ENCODE measurements around the gene DNAJC8. TPM values are rescaled to one million over a fixed set of nuclear protein-coding genes. Genes with fewer than 3 reads are reported as not detected.

Gene DNAJC8
- total RNA-seq, 1 experiment from 2014 or later, result 127 TPM

DNA sequence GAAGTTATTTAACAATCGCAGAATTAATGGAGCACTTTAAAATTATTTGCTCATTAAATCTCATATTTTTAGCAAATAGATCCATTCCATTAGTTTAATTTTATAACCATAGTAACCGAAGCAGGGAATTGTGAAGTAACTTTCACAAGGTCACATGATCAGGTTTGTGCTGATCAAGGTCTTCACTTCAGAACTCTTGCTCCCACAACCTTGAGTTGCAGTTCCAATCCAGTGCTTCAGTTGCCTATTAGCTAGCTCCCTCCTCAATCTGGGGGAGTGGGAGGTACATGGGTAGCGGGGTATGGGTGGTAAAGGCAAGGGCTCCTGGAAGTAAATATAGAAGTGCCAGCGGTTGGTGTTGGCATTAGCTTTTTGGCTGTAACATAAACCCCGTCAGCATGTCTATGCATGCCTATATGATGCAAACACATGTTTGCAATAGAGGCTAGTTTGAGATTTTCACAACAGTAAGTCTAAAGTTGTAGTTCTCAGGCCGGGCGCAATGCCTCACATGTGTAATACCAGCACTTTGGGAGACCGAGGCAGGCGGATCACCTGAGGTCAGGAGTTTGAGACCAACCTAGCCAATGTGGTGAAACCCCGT, 8.9 kb upstream of the DNAJC8 start:
- BruUV-seq (replicated peaks), result no TSS peak
- TF ChIP-seq, protein P1, sequence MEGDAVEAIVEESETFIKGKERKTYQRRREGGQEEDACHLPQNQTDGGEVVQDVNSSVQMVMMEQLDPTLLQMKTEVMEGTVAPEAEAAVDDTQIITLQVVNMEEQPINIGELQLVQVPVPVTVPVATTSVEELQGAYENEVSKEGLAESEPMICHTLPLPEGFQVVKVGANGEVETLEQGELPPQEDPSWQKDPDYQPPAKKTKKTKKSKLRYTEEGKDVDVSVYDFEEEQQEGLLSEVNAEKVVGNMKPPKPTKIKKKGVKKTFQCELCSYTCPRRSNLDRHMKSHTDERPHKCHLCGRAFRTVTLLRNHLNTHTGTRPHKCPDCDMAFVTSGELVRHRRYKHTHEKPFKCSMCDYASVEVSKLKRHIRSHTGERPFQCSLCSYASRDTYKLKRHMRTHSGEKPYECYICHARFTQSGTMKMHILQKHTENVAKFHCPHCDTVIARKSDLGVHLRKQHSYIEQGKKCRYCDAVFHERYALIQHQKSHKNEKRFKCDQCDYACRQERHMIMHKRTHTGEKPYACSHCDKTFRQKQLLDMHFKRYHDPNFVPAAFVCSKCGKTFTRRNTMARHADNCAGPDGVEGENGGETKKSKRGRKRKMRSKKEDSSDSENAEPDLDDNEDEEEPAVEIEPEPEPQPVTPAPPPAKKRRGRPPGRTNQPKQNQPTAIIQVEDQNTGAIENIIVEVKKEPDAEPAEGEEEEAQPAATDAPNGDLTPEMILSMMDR (IDR thresholded peaks at IDR 0.05), result no peak
- CTCF ChIA-PET, result no interaction called here
- POLR2A ChIA-PET, result no interaction called here
- intact Hi-C loops (cut with micrococcal nuclease; ENCODE audit: unreplicated experiment), result no loop called here
- Histone ChIP-seq H3K9me3 (ENCODE audit: control insufficient read depth, insufficient read depth, low read depth, low read length) (no peaks in the 10 kb centered on the region), H3K36me3 (ENCODE audit: control insufficient read depth, insufficient read depth, low read length) (no peaks in the 10 kb centered on the region; the same call in 1 of the 2 replicates), H3K4me1 (ENCODE audit: control insufficient read depth, insufficient read depth, low read length) (peaks cover 13% of the 10 kb centered on the region), H3K27me3 (ENCODE audit: control insufficient read depth, insufficient read depth, low read length) (no peaks in the 10 kb centered on the region), H3K4me3 (ENCODE audit: low read depth in 2 of 2, low read length in 2 of 2) (no peak overlapping the region), H3K27ac (ENCODE audit: low read length) (no peak overlapping the region)
- in situ Hi-C loops (cut with HindIII; ENCODE audit: low pct_unique_long_range_greater_than_20kb, low sequenced_read_pairs), result no loop called here
- no peak for ATAC-seq
- DNase-seq (ENCODE audit: low read depth, low spot score), result no peak

DNA sequence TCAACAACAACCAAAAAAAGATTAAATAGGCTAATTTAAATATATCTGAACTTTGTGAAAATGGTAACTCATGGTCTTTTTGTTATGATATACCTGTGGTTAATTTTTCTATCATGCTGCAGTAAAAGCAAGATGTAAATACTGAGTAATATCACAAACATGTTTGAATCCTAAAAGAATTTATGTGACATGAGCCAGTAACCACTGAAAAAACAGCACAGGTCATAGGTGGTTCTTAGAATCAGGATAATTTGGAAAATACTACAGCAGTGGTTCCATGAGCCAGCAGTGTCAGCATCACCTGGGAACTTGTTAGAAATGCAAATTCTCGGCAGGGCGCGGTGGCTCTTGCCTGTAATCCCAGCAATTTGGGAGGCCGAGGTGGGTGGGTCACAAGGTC, 7.2 kb upstream of the DNAJC8 start:
- Histone ChIP-seq H3K9me3 (ENCODE audit: control insufficient read depth, insufficient read depth, low read depth, low read length) (no peaks in the 10 kb centered on the region), H3K4me3 (ENCODE audit: low read depth in 2 of 2, low read length in 2 of 2) (no peak overlapping the region), H3K27me3 (ENCODE audit: control insufficient read depth, insufficient read depth, low read length) (no peaks in the 10 kb centered on the region), H3K36me3 (ENCODE audit: control insufficient read depth, insufficient read depth, low read length) (no peaks in the 10 kb centered on the region; the same call in 1 of the 2 replicates), H3K27ac (ENCODE audit: low read length) (no peak overlapping the region), H3K4me1 (ENCODE audit: control insufficient read depth, insufficient read depth, low read length) (peaks cover 8% of the 10 kb centered on the region)
- TF ChIP-seq, protein P1 (IDR thresholded peaks at IDR 0.05), result no peak
- TF ChIP-seq, protein P2, sequence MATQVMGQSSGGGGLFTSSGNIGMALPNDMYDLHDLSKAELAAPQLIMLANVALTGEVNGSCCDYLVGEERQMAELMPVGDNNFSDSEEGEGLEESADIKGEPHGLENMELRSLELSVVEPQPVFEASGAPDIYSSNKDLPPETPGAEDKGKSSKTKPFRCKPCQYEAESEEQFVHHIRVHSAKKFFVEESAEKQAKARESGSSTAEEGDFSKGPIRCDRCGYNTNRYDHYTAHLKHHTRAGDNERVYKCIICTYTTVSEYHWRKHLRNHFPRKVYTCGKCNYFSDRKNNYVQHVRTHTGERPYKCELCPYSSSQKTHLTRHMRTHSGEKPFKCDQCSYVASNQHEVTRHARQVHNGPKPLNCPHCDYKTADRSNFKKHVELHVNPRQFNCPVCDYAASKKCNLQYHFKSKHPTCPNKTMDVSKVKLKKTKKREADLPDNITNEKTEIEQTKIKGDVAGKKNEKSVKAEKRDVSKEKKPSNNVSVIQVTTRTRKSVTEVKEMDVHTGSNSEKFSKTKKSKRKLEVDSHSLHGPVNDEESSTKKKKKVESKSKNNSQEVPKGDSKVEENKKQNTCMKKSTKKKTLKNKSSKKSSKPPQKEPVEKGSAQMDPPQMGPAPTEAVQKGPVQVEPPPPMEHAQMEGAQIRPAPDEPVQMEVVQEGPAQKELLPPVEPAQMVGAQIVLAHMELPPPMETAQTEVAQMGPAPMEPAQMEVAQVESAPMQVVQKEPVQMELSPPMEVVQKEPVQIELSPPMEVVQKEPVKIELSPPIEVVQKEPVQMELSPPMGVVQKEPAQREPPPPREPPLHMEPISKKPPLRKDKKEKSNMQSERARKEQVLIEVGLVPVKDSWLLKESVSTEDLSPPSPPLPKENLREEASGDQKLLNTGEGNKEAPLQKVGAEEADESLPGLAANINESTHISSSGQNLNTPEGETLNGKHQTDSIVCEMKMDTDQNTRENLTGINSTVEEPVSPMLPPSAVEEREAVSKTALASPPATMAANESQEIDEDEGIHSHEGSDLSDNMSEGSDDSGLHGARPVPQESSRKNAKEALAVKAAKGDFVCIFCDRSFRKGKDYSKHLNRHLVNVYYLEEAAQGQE (IDR thresholded peaks at IDR 0.05; ENCODE audit: insufficient read depth in 1 of 2, low read depth in 2 of 2, low read length in 1 of 2), result no peak
- no peak for TF ChIP-seq POLR2AphosphoS5 (IDR thresholded peaks at IDR 0.05; ENCODE audit: low read depth, low read length)
- TF ChIP-seq TCF7L2 (IDR thresholded peaks at IDR 0.05; ENCODE audit: low read depth, low read length), result no peak
- no peak for TF ChIP-seq SIN3A (IDR thresholded peaks at IDR 0.05; ENCODE audit: borderline replicate concordance, insufficient read depth, low read depth, low read length)
- no TSS peak for BruUV-seq (replicated peaks)
- in situ Hi-C loops (cut with HindIII; ENCODE audit: low pct_unique_long_range_greater_than_20kb, low sequenced_read_pairs) (no loop called here), intact Hi-C loops (cut with micrococcal nuclease; ENCODE audit: unreplicated experiment) (no loop called here)
- DNase-seq (ENCODE audit: low read depth, low spot score), result no peak
- no peak for ATAC-seq
- ChIA-PET CTCF (no interaction called here), POLR2A (no interaction called here)

Measured in Panc1 (cell line).